CD4-positive, alpha-beta T cell treated with Interferon alpha-2 for 1 hour (primary cell): ENCODE measurements around the gene MTARC1.

Experiments
- DNase-seq, 2 donors: peaks; one replicate each; pipeline ENCODE4 v3.0.0-alpha.2; 2020 to 2022

The MTARC1 gene

DNA sequence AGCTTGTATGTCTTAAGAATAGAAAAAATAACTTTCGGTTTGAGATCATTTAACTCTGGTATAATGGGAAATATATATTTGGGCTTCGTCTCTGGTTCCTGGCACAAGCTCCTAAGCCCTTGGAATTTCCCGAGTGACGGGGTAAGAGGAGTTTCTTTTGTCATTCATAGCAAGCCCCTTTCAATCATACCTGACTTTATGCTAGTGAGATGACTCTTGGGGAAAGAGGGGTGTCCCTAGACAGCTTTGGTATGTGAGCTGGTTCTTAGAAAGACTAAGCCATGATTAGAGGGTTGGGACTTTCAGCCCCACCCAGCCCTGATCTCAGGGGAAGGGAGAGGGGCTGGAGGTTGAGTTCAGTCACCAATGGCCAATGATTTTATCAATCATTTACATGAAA is 13.9 kb upstream of the MTARC1 start:
- no peak for DNase-seq

DNA sequence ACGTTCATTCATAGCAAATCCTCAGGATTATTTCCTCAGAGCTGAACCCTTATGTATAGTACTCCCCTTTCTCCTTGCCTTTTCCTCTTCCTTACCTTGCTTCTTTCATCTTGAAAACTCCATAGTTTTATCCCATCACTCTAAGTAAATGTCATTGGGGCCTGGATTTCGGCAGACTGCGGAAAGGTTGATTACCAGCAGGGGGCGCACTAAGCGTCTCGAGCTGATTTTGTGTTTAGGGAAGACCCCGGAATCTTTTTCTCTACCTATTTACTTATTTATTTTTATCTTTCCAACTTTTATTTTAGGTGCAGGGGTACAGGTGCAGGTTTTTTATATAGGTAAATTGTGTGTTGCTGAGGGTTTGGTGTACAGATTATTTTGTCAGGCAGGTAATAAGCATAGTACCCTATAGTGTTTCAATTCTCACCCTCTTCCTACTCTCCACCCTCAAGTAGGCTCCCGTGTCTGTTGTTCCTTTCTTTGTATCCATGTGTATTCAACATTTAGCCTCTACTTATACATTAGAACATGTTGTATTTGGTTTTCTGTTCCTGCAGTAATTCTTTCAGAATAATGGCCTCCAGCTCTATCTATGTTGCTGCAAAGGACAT is 11.4 kb upstream of the MTARC1 start:
- peak in 1 of 2 donors; percentile 27 for DNase-seq

DNA sequence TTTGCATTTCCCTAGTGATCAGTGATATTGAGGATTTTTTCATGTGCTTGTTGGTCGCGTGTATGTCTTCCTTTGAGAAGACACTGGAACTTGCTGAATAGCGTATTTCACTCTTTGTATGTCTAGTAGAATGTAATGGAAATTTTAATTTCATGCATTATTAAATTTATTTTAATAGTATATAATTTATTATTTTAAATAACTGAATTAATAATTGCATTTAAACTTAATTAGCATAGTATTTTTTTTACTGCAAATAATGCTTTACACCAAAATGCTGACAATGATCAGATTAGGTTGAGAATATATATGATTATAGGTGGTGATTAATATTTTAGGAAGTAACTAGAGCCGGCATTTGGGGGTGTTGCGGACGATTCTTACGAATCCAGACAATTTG is 10.5 kb upstream of the MTARC1 start:
- DNase-seq, result no peak

DNA sequence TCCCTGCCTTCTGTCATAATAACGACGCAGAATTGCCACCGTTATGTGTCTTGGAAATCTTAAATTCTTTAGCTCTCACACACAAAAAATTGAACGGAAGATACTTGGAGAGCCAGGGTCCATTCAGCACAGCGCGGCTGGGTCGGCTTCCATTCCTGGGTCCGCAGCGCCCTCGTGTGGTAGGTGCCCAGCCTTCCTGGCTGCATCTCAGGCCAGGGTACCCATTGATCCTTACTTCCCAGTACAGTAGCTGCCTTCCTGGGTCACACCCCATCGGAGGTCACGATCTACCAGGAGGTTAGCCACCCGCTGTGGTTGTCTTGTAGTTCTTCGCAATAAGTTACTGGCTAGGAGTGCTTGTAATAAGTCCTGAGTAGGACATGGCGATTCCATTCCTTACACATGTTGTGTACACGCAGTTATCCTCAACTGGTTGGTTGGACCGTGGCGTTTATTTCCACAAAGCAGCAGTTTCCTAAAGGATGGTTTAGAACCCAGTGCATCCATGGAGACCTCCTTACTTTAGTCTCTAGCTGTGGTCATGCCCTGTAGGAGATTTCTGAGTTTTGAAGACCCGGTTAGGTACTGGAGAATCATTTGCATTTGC is 9.9 kb upstream of the MTARC1 start:
- DNase-seq, result peak; percentile 57

DNA sequence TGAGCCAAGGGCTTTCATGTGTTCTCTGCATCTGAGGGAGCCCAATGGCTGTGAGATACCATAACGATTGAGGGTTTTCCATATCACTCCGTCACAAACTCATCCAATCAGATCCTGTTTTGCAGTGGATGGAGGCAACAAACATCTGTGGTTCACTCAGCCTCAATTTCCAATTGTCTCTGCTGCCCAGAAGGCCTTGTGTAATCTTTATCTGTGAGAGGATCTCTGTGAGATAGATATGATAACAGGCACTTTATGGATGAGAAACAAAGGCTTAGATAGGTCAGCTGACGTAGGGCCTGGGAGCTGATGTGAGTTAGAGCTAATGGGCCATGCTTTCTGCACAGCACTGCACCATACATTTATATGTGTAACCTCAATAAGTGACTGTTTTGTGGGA is 3.3 kb upstream of the MTARC1 start:
- no peak for DNase-seq

DNA sequence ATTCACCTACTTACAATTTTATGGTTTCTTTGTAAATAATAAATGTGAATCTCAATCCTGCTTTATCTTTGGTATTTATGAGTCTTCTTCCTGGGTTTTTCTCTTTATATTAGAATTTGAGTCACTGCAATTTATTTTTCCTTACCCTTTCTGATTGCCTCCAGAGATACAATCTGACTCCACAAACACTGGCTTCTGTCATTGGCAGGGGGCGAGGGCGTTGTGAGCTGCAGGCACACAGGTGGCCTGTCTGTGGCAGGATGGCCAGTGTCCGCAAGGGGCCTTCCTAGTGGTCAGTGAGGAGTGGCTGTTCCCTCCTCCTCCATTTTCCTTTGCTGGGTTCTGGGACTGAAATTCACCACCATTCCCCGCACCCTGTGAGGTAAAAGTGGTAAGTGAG is 2.0 kb upstream of the MTARC1 start:
- no peak for DNase-seq

DNA sequence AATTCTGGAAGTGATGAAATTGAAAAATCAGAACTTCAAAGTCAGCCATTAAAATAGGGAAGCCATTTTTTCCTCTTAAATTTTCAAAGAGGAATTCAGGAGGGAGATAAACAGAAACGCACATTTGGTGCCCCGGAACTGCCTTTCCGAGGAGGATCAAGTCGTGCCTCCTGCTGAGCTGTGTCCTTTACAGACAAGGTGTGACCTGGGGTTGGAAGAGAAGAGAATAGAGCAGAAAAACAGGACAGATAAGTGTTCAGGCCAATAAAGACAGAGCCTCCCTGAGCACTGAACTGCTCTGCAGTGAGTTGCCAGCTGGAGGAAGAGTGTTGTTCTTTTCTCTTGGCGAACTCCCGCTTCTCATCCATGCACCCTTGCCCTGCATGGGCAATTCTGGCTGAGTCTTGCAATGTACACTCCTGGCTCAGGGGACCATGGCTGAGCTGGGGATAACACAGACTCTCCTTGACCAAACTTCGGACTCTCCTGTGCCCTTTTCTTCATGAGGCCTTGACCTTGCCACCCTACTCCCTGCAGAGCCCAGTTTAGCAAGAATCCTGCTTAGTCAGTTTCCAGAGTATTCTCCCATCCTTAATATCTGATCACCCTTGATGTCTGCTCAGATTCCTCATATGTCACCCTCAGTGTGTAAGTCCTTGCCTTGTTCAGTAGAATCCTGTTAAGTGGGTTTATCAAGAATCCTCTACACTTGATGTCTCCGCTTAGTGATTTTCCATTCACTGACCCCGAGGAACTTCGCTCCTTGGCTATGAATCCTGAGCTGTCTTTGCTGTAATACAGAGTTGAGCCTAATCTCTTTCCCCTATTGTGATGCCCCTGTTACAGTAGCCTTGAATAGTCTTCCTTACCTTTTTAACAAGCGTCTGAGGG is 1.3 kb upstream of the MTARC1 start:
- no peak for DNase-seq

DNA sequence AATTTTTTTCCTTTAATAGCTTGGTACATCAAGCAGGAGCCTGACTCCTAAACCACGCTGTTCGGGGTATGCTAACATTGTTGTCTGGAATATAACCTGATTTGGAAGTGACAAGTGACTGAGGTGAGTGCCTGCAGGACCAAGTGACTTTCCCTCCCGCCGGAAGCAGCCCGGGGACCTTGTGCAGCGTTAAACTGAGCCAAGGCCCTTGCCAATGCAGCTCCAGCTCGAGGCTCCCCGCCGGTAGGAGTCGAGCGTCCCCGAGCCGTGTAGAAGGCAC is 716 bp upstream of the MTARC1 start:
- no peak for DNase-seq

DNA sequence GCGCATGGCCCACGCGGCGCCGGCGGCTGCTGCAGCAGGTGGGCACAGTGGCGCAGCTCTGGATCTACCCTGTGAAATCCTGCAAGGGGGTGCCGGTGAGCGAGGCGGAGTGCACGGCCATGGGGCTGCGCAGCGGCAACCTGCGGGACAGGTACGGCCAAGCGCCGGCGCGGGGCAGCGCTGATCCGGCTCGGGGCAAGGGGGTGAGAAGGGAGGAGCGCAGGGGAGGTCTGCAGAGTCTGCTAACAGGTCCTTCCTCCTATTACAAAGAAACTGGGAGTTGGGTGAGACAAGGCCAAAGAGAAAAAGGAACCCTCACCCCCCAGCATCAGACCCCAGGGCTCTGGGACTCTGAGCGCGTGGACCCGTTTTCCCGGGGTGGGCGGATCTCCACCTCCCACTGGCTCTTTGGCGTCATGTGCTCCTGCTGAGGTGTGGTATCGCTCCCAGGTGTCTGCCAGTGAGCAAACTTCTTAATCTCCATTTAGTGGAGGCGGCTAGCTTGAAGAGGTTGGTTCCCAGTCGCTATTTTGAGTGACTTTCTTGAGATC is 431 bp downstream of the MTARC1 start:
- DNase-seq, result no peak

DNA sequence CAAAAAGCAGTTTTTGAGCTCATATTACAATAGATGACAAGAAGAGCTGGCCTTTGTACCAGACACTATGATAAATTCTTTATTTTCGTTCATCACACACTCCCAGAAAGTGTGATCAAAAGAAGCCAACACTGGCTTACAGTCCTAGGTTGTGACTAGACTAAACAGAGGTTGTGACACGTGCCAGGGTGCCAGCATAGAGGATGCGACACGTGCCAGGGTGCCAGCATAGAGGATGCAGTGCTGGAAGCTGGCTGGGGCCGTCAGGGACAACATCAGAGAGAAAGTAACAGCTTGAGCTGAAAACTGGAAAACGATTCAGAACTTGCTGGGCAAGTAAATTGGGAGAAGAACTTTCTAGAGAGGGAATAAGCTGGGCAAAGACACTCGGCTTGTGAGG is 2.2 kb downstream of the MTARC1 start:
- no peak for DNase-seq

DNA sequence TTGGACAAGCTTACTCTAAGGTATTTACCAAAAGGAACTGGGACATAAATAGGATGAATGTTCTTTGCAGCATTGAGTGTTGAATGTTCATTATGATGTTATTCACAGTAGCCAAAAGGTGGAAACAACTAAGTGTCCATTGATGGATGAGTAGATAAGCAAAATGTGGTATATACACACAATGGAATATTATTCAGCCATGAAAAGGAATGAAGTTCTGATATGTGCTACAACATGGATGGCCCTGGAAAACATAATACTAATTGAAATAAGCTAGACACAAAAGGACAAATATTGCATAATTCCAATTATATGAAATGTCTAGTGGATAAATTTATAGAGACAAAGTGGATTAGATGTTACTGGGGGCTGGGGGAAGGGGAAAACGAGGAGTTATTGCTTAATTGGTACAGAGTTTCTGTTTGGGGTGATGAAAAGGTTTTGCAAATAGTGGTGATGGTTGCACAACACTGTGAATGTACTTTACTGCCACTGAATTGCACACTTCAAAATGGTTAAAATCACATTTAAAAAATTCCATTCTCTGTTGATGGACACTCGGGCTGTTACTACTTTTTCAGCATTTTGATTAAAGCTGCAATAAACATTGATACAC is 2.9 kb downstream of the MTARC1 start:
- DNase-seq, result no peak

DNA sequence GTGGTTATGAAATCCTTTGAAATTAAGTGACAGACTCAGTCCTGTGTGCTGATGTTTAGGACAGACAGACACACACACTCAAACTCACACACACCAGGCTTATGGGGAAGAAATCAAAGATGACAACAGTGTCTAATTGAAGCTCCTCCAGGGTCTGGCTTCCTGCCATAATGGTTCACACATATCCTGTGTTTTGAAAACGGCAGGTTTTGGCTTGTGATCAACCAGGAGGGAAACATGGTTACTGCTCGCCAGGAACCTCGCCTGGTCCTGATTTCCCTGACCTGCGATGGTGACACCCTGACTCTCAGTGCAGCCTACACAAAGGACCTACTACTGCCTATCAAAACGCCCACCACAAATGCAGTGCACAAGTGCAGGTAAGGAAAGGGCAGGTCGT is 4.6 kb downstream of the MTARC1 start:
- no peak for DNase-seq

DNA sequence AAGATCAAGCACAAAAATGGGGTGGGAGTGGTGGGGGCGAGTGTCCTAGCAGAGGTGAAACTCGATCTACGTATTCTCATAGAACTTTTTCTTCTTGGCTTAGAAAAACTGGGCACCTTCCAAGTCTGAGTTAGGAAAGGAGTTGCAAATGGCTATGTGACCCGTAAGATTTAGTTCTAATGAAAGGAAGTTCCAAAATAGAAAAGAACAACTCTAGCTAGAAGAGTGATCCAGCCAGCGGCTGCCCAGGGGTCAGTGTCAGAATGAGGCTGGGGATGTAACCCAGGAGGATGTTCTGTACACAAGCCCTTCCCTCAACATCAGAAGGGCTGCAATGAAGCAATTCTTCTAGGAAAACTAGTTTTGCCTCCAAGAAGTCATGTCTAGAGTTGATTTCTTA is 5.2 kb downstream of the MTARC1 start:
- DNase-seq, result no peak

DNA sequence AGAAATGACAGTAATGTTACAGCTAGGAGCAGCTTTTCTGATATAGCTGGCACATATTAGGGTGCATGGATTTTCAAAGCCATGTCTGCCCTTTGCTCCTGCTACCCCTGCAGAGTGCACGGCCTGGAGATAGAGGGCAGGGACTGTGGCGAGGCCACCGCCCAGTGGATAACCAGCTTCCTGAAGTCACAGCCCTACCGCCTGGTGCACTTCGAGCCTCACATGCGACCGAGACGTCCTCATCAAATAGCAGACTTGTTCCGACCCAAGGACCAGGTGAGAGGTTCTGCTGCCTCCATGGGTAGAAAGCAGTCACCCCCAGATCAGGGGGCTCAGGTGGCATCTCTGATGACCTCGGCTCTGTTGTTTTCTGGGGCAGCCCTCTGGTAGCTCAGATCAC is 9.8 kb downstream of the MTARC1 start:
- DNase-seq, result no peak

DNA sequence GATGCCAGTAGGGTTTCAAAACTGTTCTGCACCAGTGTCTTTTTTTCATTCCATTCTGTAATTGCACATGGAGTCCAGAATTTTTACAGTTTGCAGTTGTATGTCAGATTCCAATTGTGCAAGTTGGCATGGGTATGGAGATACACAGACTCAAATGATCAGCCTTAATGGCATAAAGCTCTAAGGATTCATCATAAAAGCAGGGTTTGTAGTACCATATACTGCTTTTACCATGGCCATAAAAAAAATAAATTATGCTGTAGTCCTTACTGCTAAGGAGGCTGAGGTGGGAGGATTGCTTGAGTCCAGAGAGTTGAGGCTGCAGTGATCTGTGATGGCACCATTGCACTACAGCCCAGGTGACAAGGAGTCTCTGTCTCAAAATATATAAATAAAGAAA is 10.3 kb downstream of the MTARC1 start:
- DNase-seq, result no peak

DNA sequence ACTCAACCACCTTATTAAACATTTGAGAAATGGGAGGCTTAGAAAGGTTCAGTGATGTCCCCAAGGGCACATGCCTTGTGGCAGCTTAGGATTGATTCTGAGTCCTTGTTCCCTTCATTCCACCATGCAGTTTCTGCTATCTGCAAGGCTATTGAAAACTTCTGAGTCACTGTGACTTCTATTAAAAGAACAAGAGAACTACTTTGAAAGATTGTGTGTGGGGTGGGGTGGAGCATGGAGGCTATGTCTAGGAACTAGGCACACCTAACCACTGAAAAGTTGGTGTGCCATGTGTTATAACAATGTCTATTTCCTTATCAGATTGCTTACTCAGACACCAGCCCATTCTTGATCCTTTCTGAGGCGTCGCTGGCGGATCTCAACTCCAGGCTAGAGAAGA is 10.8 kb downstream of the MTARC1 start:
- no peak for DNase-seq

DNA sequence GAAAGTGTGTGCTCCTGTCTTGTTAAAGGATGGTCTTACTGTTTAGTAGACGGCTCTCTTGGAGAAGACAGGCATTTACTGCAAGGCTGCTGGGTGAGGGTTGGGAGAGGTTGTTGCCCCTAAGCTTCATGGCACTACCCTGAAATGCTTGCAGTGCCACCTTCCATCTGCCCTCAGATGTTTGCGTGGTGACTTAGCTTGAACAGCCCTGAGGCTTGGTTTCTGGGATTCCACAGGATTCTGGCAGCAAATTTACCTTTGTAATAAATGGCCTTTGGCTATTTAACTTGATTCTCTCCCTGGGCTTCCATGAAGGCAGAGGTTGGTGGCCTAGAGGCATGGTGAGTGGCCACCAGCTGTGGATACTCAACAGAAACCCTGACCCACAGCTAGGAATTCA is 11.6 kb downstream of the MTARC1 start:
- DNase-seq, result no peak

DNA sequence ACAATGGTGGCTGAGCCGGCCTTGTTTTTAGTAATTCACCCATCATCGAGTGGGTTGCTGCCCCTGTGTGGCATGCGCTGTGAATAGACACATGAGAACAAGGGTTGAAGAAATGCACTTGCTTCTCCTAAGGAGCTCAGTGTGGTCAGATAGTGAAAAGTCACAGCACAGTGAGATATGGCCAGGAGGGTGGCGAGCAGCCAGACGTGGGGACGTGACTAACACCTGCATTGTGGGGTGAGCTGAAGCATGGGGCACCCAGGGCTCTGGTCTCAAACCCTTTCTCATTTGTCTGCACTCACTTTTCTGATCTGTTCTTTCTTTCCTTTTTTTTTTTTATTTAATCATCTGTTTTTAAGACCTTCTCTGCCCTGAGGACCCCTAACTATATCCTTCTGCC is 13.5 kb downstream of the MTARC1 start:
- no peak for DNase-seq

DNA sequence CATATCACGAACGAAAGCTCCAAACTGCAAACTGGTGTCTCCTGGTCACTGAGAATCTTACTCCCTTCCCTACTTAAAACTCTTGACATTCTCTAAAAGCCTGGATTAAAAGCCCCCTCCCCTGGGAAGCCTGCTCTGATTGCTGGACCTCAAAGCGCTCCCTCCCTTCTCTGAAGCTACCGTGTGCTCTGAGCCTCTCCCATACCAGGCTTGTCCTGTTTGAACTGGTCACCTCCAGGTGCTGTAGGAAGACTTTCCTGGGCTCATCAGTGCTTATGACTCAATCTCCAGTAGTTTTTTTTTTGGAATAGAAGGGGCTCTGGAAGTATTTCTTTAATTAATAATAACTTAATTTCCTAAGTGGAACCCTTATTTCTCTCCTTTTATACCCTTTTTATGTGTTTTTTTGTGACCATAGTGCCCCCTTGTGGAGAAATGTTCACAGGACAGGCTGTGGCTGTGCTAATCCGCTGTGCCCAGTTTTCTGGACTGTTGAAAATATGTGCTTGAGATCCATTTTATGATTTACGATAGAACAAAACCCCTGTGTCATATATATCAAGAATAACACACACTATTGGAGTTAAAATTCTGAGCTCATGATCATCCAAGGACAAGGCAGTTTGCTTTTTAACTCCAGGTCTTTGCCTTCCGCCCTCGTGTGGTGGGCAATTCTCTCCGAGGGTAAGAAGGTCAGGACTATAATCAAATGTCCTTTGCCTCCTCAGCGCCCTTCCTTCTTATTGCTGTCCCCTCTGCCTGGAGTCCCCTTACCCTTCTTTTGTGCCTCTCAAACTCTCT is 16.9 kb downstream of the MTARC1 start:
- peak in 1 of 2 donors; percentile 33 for DNase-seq

DNA sequence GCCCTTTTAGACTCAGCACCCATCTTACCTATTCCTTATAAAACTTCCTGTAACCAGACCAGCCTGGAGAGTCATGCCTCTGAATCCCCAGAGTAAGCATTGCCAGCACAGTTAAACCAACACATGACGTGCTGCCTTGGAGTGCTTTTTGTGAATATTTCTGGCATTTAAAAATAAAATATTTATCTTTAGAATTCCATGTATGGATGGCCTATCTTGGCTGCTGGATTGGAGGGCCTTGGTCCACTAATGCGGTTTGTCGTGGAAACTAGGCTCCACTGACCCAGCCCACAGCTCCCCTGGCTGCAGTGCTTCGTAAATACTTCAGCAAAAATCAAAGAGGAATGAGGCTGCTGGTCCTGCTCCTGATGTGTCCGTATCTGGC is 17.5 kb downstream of the MTARC1 start:
- DNase-seq, result no peak

DNA sequence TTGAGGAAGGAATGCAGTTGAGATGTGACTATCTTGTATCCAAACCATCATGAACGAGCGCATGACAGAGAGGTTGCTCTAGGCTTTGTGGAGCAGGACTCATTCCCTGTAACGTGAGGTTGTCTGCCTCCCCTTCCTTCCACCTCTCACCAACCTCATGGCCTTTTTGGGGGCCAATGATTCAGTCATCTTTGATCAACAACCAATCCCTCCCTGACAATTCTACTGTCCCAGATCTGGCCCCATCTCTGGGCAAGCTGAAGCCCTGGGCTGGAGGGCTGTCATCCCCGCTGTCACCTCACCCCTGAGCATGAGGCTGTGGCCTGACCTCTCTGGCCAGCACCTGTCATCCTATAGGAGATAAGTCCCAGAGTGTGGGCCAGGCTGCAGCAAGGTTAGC is 19.7 kb downstream of the MTARC1 start:
- DNase-seq, result no peak

DNA sequence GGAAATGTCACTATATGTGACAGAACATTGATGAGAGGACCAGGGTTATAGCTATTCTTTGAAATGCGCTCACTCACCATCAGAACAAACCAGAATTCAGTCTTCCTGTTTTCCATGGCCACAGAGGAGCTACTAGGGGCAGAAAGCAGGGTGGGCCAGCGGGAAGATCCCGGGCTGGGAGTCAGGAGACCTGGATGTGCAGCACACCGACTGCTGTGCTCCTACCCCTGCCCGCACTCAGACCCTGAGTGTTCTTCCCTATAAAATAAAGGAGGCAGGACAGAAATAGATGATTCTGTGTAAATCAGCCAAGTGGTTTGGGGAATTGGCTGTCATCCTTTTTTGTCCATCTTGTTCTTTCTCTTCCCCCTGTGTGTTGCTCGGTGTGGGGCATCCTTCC is 21.0 kb downstream of the MTARC1 start:
- DNase-seq, result no peak
